ENCODE measurements around the gene GSTO2.

Gene GSTO2

DNA sequence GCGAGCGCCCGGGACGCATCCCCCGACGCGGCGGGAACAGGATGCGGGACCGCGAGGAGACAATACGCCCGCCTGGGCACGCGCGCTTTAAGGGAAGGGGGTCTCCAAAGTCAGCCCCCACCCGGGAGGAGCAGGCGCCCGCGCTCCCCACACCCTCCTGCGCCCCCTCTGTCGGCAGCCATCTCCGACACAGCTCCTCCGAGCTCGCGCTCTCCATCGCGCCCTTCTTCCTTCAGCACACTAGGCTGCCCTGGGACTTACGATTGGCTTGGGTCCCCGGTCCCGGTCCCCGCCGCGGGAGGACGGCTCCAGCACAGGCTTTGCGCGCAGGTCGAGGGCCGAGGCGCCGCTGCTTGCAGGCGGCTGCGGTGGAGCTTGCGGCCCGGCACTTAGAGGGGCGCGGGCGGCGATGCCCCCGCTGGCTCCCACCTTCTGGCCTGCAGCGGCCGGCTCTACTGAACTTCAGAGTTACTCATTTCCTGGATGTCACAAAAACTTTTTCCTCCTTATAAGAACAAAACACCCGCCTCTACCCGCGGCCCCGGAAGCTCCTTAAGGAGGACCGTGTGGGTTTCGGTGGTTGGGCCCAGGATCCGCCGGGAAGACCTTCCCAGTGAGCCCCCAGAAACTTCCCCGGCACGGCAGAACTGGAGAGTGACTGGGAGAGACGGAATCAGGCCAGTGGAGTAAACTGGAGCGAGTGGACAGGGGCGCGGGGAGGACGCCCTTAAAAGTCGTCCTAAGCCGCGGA, 69.2 kb downstream of the GSTO2 start, which contains the start of gene ITPRIP:
ITPRIP (minus strand) TSS at position 481 of the 751 bp plus-strand sequence. CDS start 22,414 bp downstream, outside the sequence.
- TF ChIP-seq ZFX (IDR thresholded peaks at IDR 0.05) = peak; percentile 67
- TF ChIP-seq, protein P1, sequence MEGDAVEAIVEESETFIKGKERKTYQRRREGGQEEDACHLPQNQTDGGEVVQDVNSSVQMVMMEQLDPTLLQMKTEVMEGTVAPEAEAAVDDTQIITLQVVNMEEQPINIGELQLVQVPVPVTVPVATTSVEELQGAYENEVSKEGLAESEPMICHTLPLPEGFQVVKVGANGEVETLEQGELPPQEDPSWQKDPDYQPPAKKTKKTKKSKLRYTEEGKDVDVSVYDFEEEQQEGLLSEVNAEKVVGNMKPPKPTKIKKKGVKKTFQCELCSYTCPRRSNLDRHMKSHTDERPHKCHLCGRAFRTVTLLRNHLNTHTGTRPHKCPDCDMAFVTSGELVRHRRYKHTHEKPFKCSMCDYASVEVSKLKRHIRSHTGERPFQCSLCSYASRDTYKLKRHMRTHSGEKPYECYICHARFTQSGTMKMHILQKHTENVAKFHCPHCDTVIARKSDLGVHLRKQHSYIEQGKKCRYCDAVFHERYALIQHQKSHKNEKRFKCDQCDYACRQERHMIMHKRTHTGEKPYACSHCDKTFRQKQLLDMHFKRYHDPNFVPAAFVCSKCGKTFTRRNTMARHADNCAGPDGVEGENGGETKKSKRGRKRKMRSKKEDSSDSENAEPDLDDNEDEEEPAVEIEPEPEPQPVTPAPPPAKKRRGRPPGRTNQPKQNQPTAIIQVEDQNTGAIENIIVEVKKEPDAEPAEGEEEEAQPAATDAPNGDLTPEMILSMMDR (conservative IDR thresholded peaks at IDR 0.05) = peak; percentile 20; the same call in 1 of the 2 replicates
- peak within 1 kb of the TSS; percentile 90 for H3K27ac ChIP-seq

GRCh38 chr10:104339469-104340110, 70.6 kb downstream of the GSTO2 start:
- TF ChIP-seq ZFX (IDR thresholded peaks at IDR 0.05) = no peak

DNA sequence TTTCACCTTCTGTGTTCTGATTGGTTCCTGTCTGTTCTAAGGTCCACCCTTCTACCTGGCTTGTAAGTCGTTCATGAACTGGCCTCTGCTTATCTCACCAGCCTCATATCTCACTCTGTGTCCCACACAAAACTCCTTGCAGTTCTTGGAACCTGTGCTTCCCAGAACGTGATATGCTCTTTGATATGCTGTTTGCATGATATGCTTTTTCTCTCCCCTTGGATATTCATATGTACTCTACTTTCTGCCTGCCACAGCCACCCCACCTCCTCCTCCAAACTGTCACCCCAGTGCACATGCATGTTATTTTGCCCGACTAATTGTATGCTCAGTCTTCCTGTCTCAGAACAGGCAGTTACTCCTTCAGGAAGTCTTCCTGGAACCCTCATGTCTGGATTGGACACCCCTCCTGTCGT, 71.1 kb downstream of the GSTO2 start:
- TF ChIP-seq, protein P1 (conservative IDR thresholded peaks at IDR 0.05) = no peak
- TF ChIP-seq ZFX (IDR thresholded peaks at IDR 0.05) = no peak
- peak overlapping the region; percentile 90 for H3K27ac ChIP-seq

More at GRCh38 chr10:104339469-104340110, 70.6 kb downstream of the GSTO2 start:
- H3K27ac ChIP-seq = peak overlapping the region; percentile 90

DNA sequence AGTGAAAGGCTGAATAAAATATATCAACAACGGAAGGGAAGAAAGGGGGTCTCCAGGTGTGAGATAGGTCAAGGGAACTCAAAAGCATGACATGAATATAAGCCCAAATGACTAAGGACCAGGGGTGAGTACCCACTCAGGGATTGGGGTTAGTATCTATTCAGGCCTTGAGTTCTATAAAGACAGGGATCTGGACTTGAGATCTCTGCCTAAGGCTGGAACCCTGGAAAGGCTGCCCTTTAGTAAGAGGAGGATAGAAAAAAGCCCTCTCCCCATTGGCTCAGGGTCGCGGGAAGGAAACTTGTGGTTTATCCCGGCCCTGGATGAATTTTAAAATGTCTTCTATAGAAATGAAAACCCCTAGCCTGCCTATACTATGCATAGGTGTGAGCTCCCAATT, 71.7 kb downstream of the GSTO2 start:
- peak overlapping the region; percentile 90; the same call in 1 of the 2 replicates for H3K27ac ChIP-seq
- TF ChIP-seq, protein P1 (conservative IDR thresholded peaks at IDR 0.05) = no peak
- TF ChIP-seq ZFX (IDR thresholded peaks at IDR 0.05) = no peak

DNA sequence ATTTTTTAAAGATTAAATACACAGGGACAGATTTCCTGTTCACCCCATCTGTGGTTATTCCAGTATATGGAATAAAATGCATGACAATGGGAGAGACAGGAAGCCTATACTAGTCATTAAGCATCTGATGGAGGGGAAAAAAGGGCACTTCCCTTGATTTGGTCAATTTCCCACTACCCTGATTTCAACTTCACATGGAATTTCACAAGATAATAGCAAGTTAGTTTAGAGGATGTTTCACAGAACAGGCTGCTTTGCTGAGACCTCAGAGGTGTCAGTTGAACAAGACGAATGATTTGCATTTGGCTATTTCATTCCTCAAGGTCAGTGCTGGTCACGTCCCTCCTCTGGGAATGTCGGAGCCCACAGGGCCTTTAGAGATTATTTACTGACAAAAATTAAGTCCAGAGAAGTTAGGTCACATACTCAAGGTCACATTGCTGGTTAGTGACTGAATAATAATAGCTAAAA, 74.0 kb downstream of the GSTO2 start:
- no peak overlapping the region for H3K27ac ChIP-seq
- TF ChIP-seq, protein P1 (conservative IDR thresholded peaks at IDR 0.05) = no peak

DNA sequence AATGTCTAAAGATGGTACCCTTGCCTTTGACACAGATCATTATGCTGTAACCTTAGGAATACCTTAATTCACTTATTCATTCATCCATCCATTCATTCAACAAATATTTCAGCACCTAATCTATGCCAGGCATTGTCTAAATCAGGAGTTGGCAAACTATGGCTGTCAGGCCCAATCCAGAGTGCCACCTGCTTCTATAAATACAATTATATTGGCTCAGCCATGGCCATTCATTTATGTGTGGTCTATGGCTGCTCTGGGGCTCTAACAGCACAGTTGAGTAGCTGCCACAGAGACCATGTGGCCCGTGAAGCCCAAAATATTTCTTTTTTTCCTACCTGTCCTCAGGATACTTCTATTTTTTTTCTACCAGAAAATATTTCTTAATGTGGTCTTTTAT, 75.2 kb downstream of the GSTO2 start:
- H3K27ac ChIP-seq = no peak overlapping the region
- no peak for TF ChIP-seq ZFX (IDR thresholded peaks at IDR 0.05)
- TF ChIP-seq, protein P1 (conservative IDR thresholded peaks at IDR 0.05) = no peak

- H3K27ac ChIP-seq = no peak overlapping the region
- TF ChIP-seq ZFX (IDR thresholded peaks at IDR 0.05) = no peak
- TF ChIP-seq, protein P1 (conservative IDR thresholded peaks at IDR 0.05) = no peak
These were observed 76.5 kb downstream of the GSTO2 start for GRCh38 chr10:104345515-104345914.
